NCI-H526 (cell line): Measurements from ENCODE around the gene CAMKMT.

ENCODE experiments used
- DNase-seq, 2 experiments: peaks; one replicate each; lab custom pipeline; 2025; lab: John Stamatoyannopoulos, UW

Gene CAMKMT

GRCh38 chr2:44801841-44802776 is 440.4 kb downstream of the CAMKMT start:
- peak in 1 of 2 experiments; percentile 24 for DNase-seq

DNA sequence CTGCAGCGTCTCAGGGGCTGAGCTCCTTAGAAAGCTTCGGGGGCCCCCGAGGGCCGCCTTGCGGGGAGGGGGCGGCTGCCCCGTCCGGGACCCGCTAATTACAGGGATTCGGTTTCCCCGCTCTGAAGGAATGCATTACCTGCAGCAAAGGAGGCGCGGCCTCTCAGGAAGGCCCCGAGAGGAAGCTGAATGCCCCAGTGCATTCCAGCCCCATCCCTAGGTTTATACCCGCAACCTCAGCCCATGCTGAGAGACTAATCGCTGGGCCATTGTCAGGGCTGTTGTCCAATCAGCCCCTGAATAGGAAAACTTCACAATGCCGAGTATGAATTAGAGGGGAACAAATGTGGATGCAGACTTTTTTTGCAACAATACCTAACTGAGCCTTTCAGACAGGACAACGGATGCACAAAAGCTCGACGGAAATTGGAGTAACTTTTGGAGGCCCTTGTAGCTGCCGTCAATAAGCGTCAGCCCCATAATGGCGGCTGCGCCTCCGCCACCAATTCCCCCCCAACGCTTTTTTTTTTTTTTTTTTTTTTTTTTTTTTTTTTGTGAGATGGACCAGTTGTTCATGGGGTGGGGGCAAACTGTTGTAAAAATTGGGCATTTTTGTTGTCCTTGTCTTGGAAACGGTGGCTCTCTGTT is 441.2 kb downstream of the CAMKMT start:
- peak in 1 of 2 experiments; percentile 39 for DNase-seq

DNA sequence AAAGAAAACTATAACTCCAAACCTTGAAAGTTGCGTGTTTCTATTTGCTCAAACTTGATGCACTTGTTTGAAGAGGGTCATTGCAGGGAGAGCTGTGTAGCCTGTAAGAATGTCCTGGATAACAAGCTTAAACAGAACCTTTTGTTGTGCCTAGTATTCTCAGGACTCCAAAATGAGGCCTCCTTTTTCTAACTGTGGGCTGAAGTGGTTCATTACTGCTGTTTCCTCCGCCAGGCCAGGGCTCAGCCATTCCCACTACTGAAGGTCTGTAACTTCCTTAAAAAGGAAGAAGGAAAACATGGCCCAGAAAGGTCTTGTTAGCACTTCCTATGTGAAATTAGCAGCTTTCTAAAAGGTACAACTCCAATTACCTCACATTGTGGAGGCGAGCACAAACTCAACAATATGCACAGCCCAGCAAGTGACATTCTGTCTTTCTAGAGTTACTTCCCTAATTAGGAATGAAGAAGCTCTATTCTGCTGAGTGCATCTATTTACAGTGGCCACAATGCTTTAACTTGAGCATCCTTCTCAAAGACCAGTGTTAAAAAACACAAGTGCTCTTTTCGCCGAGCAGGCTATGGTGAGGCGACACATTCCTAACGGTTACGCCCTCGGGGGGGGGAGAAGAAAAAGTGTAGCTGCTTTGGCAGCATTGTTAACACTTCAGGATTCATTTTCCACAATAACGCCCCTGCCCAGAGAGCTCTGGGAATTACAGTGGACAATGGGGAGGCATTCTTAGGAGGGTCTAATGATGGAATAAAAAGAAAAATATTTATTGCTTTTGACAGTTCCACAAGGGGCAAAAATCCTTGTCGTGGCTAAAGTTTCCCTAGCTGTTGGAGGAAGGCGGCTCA is 442.9 kb downstream of the CAMKMT start:
- no peak for DNase-seq

GRCh38 chr2:44805401-44806235 is 443.9 kb downstream of the CAMKMT start:
- DNase-seq, result peak in 1 of 2 experiments; percentile 26

DNA sequence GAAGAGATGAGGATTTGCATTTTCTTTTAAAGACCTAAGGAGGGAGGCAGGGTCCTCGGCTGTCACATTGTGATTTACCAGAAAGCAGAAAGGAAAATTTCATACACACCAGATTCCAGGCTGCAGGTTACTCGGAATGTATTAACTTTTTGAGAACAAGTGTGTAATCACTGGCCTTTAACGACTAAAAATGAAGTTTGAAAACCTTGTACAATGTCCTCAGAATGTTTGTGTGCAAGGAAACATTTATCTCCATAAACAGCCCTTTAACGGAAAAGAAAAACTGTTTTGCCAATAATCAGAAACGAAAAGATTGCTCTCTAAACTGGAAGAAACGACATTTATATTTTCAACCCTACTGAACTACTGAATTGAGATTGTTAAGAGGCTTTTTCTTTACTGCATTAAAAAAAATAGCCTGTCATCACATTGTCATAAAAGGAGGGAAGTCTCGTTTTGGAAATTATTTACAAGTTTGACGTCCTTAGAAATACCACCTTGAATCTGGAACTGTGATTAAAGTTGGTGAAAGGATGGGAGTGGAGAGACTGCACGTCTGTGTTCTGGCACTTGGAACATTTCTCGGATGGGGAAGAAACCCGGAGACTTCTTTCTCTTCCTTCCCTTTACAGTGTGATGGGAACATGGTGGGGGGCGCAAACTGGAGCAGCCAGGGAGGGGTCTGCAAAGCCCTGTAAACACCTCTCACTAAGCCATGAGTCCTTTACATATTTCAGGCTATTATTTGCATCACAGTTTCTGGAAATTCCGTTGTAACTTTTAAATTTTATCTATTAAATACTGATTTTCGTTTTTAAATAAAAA is 445.7 kb downstream of the CAMKMT start:
- DNase-seq, result no peak

DNA sequence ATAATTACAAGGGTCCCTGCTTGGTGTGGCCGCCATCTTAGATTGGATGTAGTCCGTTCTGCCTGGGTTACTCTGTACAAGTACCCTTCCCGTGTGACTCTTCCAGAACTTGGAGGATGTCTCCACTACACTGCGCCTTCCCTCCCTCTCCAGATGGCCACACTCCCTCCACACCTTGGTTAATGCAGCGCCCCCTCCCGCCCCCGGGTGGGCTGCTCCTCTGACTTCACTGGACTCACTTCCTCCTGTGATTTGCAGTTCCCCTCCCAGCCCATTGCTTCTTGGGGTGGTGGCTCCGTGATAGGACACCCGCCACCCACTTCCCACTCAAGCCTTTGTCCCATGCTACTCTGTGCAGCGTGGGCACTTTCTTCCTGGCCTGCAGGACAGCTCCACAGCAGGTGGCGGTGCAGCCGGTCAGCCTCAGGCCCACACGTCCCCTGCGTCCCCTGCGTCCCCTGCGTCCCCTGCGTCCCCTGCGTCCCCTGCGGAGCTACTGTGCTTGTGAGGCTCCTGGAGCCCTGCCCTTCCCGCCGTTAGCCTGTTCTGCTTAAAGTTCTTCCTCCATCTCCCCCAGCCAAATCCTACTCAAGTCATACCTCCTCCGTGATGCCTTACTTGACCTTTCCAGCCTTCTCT is 449.3 kb downstream of the CAMKMT start:
- no peak for DNase-seq

DNA sequence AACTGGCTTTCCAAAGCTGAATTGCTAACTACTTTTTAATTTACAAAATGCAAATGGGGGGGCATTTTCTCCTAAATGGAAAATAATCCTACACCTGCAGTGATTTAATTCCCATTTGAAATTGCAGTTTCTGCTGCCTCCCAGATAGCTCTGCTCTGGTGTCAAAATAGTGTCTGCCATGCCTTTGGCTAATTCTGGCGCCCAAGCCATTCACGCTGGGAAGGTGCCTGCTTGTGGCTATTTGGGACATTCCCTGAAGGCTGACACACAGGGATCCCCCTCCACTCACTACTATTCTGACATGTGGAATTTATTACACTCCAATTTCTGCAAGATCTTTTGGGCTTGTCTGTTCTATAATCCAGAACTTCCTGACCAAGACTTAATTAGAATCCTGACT is 451.4 kb downstream of the CAMKMT start:
- no peak for DNase-seq

DNA sequence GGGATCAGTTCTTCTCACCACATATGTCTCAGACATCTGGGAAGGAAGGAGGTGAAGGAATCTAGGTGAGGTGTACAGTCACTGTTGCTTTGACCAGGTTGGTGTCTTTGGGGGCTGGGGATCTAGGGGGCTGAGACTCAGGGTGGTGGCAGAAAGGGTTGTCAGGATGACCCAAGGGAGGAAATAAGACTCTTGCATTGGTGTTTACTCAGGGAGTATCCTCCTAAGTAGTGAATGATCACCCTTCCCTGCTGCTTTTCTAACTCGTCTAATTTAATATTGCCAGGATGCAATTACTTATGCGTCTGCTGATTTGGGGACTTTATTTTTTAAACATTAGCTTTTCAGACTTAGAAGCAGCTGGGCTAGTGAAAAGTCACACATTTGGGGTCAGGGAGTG is 451.9 kb downstream of the CAMKMT start:
- DNase-seq, result no peak

- DNase-seq, result no peak
Measured at GRCh38 chr2:44817256-44817655, 455.5 kb downstream of the CAMKMT start.

DNA sequence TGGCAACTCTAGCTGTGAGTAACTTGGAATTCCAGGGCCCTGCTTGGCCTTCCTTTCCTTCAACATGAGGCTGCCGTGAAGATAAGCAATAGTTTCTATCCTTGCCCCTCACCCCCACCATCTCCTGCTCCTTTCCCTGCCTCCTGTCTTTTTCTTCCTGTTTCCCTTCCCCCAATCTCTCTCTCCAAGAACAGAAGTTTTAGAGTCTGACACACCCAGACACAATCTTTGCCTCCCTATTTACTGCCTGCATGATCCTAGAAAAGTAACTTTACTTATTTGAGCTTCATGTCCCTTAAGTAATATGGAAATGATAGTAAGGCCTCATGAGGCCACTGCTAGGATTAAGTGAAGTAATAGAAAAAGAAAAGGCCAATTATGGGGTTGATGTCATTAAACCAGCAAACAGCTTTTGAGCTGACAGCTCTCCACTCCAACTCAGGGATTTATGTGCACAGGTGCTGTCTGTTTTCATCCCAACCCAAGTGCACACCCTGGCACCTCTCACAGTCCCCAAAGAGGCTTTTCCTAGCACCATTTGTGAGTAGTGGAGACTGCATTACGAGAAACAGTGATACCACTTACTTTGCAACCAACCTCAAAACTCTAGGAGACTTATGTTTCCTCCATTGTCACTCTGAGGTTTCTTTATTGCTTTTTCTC is 456.1 kb downstream of the CAMKMT start:
- DNase-seq, result no peak

DNA sequence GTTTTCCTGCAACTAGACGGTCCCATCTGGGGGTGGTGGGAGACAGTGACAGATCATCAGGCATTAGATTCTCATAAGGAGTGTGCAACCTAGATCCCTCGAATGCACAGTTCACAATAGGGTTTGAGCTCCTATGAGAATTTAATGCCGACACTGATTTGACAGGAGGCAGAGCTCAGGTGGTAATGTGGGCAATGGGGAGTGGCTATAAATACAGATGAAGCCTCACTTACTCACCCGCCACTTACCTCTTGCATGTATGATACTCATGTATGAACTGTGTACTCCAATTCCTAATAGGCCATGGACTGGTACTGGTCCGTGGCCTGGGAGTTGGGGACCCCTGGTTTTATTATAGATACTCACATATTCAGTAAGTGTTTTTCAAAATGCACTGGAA is 457.3 kb downstream of the CAMKMT start:
- no peak for DNase-seq

GRCh38 chr2:44821500-44821899 is 459.8 kb downstream of the CAMKMT start:
- no peak for DNase-seq

DNA sequence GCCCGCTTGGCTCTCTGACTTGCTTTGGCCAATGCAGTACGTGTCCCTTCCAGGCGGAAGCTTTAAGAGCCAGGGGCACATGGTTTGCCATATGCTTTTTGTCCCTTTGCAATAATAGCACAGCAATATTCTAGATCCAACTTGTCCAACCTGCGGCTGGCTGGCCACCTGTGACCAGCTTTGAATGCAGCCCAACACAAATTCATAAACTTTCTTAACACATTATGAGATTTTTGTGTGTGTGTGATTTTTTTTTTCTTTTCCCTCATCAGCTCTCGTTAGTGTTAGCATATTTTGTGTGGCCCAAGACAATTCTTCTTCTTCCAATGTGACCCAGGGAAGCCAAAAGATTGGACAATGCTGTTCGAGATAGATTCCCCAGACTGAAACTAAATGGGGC is 460.4 kb downstream of the CAMKMT start:
- DNase-seq, result no peak
